DND-41 (cell line): ENCODE measurements around the gene HIGD1C.

Source experiments
- CTCF ChIP-seq: IDR thresholded peaks from 2 replicates; pipeline ENCODE4 v1.5.1; 2012; ENCODE audit warnings: borderline replicate concordance, low read length, moderate library complexity, mild to moderate bottlenecking; ENCODE audit not compliant: poor library complexity, severe bottlenecking; ENCODE audit errors: extremely low read depth
- EZH2 ChIP-seq: IDR thresholded peaks from 3 replicates; pipeline ENCODE4 v1.6.1; 2012; ENCODE audit warnings: borderline replicate concordance, low read depth, mild to moderate bottlenecking, moderate library complexity, low read length, inconsistent platforms; ENCODE audit not compliant: severe bottlenecking

GRCh38 chr12:50999093-50999492 lies 46.7 kb downstream of the HIGD1C start:
- TF ChIP-seq CTCF (no peak), EZH2 (no peak)
